K562 (cell line): ENCODE results near the gene MAD1L1. TPM values are rescaled to one million over a fixed set of nuclear protein-coding genes. Genes with fewer than 3 reads are reported as not detected.
A peak's percentile ranks its signal among the peaks of the same experiment; 100 is the strongest.

Experiments used
- CEBPB ChIP-seq: fragments of 450-650 bp; IDR thresholded peaks from 2 replicates; pipeline ENCODE4 v1.6.1; 2016; ENCODE audit warnings: missing genetic modification characterization, missing compliant biosample characterization
- NRF1 ChIP-seq, 2 experiments: fragments of 450-650 bp; IDR thresholded peaks in 1 of 2; conservative IDR thresholded peaks in 1 of 2; 2 replicates each; pipeline ENCODE4 v1.6.1; 2014; ENCODE audit warnings: mild to moderate bottlenecking in 2 of 2
- RAD51 ChIP-seq: fragments of 450-650 bp; IDR thresholded peaks from 2 replicates; pipeline ENCODE4 v1.7.1; 2016; ENCODE audit warnings: low read depth, mild to moderate bottlenecking, borderline replicate concordance
- polyA plus RNA-seq, 8 experiments: library from polyadenylated mRNA; depleted of rRNA in 4 of 8; stranded (reverse) in 5 of 8; unstranded in 3 of 8; fragments of >200 nt; fragmentation: Nextera tagmentation in 2 of 8; fragmentation: Illumina TruSeq in 1 of 8; extraction: Ambion mirVana in 2 of 8; extraction: Trizol in 1 of 8; gene quantifications; 2 replicates each; pipeline versions ENCODE4 v1.2.1 to v1.2.3, GENCODE V29; 2011 to 2014; ENCODE audit warnings: inconsistent platforms in 1 of 8, missing spikeins in 1 of 8
- total RNA-seq, 7 experiments: library from RNA; depleted of rRNA in 6 of 7; stranded (reverse); fragments of >200 nt in 6 of 7; fragmentation: Illumina TruSeq in 2 of 7; extraction: Trizol in 2 of 7; gene quantifications; 2 replicates each; pipeline versions ENCODE4 v1.2.1 to v1.2.3, GENCODE V29; 2011 to 2021; ENCODE audit warnings: low replicate concordance in 1 of 7
- TF ChIP-seq, protein P1 (sequence below), 3 experiments: IDR thresholded peaks in 2 of 3; conservative IDR thresholded peaks in 1 of 3; 2 replicates each; pipeline ENCODE4 v1.5.1; 2011 to 2012; ENCODE audit warnings: low read length in 3 of 3, mild to moderate bottlenecking in 3 of 3, control low read depth in 2 of 3, improper control_type of control experiment in 1 of 3, inconsistent platforms in 1 of 3, low read depth in 1 of 3, mixed read lengths in 1 of 3, moderate library complexity in 1 of 3; ENCODE audit not compliant: insufficient read depth in 2 of 3
- TF ChIP-seq, protein P2 (sequence below): sonication (generic); formaldehyde crosslinking; IDR thresholded peaks from 2 replicates; pipeline ENCODE4 v1.9.0; 2022; ENCODE audit warnings: mild to moderate bottlenecking, missing genetic modification reagents
- TF ChIP-seq, protein P3 (sequence below): sonication (generic); formaldehyde crosslinking; IDR thresholded peaks from 2 replicates; pipeline ENCODE4 v1.9.0; 2022; ENCODE audit warnings: mild to moderate bottlenecking, missing genetic modification reagents
- TF ChIP-seq, protein P4 (sequence below): fragments of 450-650 bp; IDR thresholded peaks from 2 replicates; pipeline ENCODE4 v1.6.1; 2017; ENCODE audit warnings: antibody characterized with exemption
- TF ChIP-seq, protein P5 (sequence below): sonication (generic); formaldehyde crosslinking; IDR thresholded peaks from 2 replicates; pipeline ENCODE4 v1.8.1; 2023; ENCODE audit warnings: mild to moderate bottlenecking, missing genetic modification reagents

MAD1L1 gene
- total and polyA plus RNA-seq, 9 of the 15 experiments (the other 6 are each of a cell fraction or from before 2014, with no cell fraction given) = 1.7 to 89.7 (median 18.0) TPM

DNA sequence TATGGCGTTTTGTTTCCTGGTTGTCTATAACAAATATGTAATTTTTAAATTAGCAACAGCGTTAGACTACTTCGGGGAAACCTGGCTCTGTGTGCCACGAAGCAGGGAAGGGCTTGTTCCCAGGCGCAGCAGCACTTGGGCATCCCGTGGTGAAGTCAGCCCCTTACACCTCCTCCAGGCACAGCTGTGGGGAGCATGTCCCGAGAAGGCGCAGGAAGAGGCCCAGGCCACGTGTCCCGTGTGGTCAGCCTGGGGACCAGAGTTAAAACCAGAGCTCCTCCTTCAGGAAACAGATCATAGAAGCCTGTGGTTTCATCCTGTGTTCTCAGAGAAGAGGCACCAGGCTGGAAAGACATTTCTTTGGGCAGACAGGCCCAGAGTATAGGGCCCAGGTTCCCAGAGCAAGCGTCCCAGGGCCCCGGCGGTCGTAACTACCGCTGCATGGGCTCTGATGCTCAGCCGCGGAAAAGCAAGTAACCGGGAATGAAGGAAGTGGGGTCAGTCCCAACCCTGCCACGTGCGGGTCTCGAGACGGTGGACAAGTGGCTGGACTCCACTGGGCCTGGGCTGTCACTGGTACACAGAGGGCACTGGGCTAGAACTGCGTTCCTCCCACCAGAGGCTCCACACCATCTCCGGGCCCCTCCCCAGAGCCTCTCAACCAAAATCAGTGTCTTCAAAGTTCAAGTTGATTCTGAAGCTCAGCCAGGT lies 16.4 kb upstream of the MAD1L1 start (continued):
- TF ChIP-seq, protein P1, sequence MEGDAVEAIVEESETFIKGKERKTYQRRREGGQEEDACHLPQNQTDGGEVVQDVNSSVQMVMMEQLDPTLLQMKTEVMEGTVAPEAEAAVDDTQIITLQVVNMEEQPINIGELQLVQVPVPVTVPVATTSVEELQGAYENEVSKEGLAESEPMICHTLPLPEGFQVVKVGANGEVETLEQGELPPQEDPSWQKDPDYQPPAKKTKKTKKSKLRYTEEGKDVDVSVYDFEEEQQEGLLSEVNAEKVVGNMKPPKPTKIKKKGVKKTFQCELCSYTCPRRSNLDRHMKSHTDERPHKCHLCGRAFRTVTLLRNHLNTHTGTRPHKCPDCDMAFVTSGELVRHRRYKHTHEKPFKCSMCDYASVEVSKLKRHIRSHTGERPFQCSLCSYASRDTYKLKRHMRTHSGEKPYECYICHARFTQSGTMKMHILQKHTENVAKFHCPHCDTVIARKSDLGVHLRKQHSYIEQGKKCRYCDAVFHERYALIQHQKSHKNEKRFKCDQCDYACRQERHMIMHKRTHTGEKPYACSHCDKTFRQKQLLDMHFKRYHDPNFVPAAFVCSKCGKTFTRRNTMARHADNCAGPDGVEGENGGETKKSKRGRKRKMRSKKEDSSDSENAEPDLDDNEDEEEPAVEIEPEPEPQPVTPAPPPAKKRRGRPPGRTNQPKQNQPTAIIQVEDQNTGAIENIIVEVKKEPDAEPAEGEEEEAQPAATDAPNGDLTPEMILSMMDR (IDR thresholded peaks at IDR 0.05 in 2 of 3, conservative IDR thresholded peaks at IDR 0.05 in 1 of 3; ENCODE audit: insufficient read depth in 2 of 3, low read depth in 1 of 3, low read length in 3 of 3) = peak in 2 of 3 experiments; percentile 9 to 37; a peak in 2 of 6 replicates
- TF ChIP-seq RAD51 = peak; percentile 61
- TF ChIP-seq, protein P2, sequence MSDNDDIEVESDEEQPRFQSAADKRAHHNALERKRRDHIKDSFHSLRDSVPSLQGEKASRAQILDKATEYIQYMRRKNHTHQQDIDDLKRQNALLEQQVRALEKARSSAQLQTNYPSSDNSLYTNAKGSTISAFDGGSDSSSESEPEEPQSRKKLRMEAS = peak; percentile 67
- TF ChIP-seq, protein P3, sequence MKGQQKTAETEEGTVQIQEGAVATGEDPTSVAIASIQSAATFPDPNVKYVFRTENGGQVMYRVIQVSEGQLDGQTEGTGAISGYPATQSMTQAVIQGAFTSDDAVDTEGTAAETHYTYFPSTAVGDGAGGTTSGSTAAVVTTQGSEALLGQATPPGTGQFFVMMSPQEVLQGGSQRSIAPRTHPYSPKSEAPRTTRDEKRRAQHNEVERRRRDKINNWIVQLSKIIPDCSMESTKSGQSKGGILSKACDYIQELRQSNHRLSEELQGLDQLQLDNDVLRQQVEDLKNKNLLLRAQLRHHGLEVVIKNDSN (CRISPR knock-in tag) = peak; percentile 93
- no peak for TF ChIP-seq CEBPB (tag)
- TF ChIP-seq, protein P4, sequence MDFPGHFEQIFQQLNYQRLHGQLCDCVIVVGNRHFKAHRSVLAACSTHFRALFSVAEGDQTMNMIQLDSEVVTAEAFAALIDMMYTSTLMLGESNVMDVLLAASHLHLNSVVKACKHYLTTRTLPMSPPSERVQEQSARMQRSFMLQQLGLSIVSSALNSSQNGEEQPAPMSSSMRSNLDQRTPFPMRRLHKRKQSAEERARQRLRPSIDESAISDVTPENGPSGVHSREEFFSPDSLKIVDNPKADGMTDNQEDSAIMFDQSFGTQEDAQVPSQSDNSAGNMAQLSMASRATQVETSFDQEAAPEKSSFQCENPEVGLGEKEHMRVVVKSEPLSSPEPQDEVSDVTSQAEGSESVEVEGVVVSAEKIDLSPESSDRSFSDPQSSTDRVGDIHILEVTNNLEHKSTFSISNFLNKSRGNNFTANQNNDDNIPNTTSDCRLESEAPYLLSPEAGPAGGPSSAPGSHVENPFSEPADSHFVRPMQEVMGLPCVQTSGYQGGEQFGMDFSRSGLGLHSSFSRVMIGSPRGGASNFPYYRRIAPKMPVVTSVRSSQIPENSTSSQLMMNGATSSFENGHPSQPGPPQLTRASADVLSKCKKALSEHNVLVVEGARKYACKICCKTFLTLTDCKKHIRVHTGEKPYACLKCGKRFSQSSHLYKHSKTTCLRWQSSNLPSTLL = no peak
- peak in 1 of 2 experiments; percentile 45; a peak in 2 of 4 replicates for TF ChIP-seq NRF1 (conservative IDR thresholded peaks at IDR 0.05 in 1 of 2, IDR thresholded peaks at IDR 0.05 in 1 of 2)
- TF ChIP-seq, protein P5, sequence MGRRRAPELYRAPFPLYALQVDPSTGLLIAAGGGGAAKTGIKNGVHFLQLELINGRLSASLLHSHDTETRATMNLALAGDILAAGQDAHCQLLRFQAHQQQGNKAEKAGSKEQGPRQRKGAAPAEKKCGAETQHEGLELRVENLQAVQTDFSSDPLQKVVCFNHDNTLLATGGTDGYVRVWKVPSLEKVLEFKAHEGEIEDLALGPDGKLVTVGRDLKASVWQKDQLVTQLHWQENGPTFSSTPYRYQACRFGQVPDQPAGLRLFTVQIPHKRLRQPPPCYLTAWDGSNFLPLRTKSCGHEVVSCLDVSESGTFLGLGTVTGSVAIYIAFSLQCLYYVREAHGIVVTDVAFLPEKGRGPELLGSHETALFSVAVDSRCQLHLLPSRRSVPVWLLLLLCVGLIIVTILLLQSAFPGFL = no peak
